RWPE1 (cell line): Measurements from ENCODE around the gene CHERP.

Experiments
- CTCF ChIA-PET: fragments of 350-600 bp; sonication (Branson Sonifier 250); formaldehyde crosslinking; extraction: SDS; loops from one replicate; lab custom pipeline; 2021; lab: Yijun Ruan, JAX
- POLR2A ChIA-PET: fragments of 400-600 bp; formaldehyde crosslinking; extraction: SDS; loops from one replicate; lab custom pipeline; 2020; ENCODE audit warnings: antibody characterized with exemption; ENCODE audit not compliant: low non-redundant PET; lab: Yijun Ruan, JAX
- DNase-seq: peaks from one replicate; pipeline ENCODE4 v3.0.0; 2012; ENCODE audit warnings: low spot score
- H3K27ac ChIP-seq: fragments of 450-650 bp; 2 replicates; pipeline ENCODE4 v1.5.1; 2017
- CTCF ChIP-seq: fragments of 450-650 bp; conservative IDR thresholded peaks from 2 replicates; pipeline ENCODE4 v1.5.1; 2017; ENCODE audit warnings: low read depth, mild to moderate bottlenecking

The CHERP gene

GRCh38 chr19:16527334-16527935, 14.8 kb downstream of the CHERP start:
- ChIA-PET CTCF (interaction anchor here (0.6 kb wide), 1 partner anchor 152 kb away, joined by 3 read pairs; no protein-coding TSS in a partner anchor), POLR2A (interaction anchor here (0.6 kb wide), 1 partner anchor 55 kb away, joined by 3 read pairs; no protein-coding TSS in a partner anchor)
- no peak for DNase-seq

GRCh38 chr19:16525751-16526481, 16.3 kb downstream of the CHERP start:
- DNase-seq: no peak
- H3K27ac ChIP-seq: peak overlapping the region; percentile 33
- TF ChIP-seq CTCF: no peak
- ChIA-PET CTCF (no interaction called here), POLR2A (no interaction called here)

More at GRCh38 chr19:16527334-16527935, 14.8 kb downstream of the CHERP start:
- TF ChIP-seq CTCF: no peak
- peak overlapping the region; percentile 33 for H3K27ac ChIP-seq

GRCh38 chr19:16524991-16525734, 17.1 kb downstream of the CHERP start:
- DNase-seq: no peak
- POLR2A ChIA-PET: no interaction called here
- H3K27ac ChIP-seq: no peak overlapping the region
- TF ChIP-seq CTCF: no peak
- CTCF ChIA-PET: no interaction called here

GRCh38 chr19:16522559-16523377, 19.5 kb downstream of the CHERP start:
- TF ChIP-seq CTCF: no peak
- no peak for DNase-seq
- ChIA-PET POLR2A (no interaction called here), CTCF (no interaction called here)
- no peak overlapping the region; the same call in 1 of the 2 replicates for H3K27ac ChIP-seq

- ChIA-PET CTCF (no interaction called here), POLR2A (no interaction called here)
- TF ChIP-seq CTCF: no peak
- H3K27ac ChIP-seq: peak overlapping the region; percentile 36
- DNase-seq: no peak
Observed at GRCh38 chr19:16521715-16522289, 20.4 kb downstream of the CHERP start.
